Dermis blood vessel endothelial cell (primary cell): Measurements from ENCODE around the gene PRSS37. TPM values are rescaled to one million over a fixed set of nuclear protein-coding genes. Genes with fewer than 3 reads are reported as not detected.

ENCODE experiments used
- total RNA-seq: library from RNA; depleted of rRNA; stranded (reverse); fragments of >200 nt; gene quantifications from 2 replicates; pipeline ENCODE4 v1.2.3, GENCODE V29; 2014

PRSS37 gene
- total RNA-seq, 1 donor from 2014 or later, result not detected

Other genes with a start within 250 kb of the PRSS37 start
- 65.4 and 76.9 TPM in 2 replicates for gene DENND11, start 139.3 kb downstream of the PRSS37 start, total RNA-seq
- gene WEE2, start 133.1 kb downstream of the PRSS37 start, total RNA-seq, result not detected in 2 replicates
- gene SSBP1, start 103.1 kb downstream of the PRSS37 start, total RNA-seq, result 152 and 197 TPM in 2 replicates
- 0.74 and 2.0 TPM in 2 replicates for gene TAS2R3, start 77.4 kb downstream of the PRSS37 start, total RNA-seq
- gene TAS2R4, start 64.8 kb downstream of the PRSS37 start, total RNA-seq, result 0.42 and 0.68 TPM in 2 replicates
- 0.47 and 0.68 TPM in 2 replicates for gene TAS2R5, start 51.3 kb downstream of the PRSS37 start, total RNA-seq
- not detected in 2 replicates for gene OR9A4, start 74.9 kb upstream of the PRSS37 start, total RNA-seq
- gene CLEC5A, start 105.5 kb upstream of the PRSS37 start, total RNA-seq, result not detected in 2 replicates
- gene TAS2R38, start 132.3 kb upstream of the PRSS37 start, total RNA-seq, result not detected in 2 replicates
- gene MGAM, start 154.4 kb upstream of the PRSS37 start, total RNA-seq, result under 0.01 TPM in 1 of 2 replicates, not detected in the other